Psoas muscle (tissue), 8 donors: ENCODE results near the gene MACC1. TPM values are rescaled to one million over a fixed set of nuclear protein-coding genes. Genes with fewer than 3 reads are reported as not detected.

Experiments
- ATAC-seq, 4 donors: fragments of 200-7000 bp; cut with Tn5 transposase; one replicate each; pipeline ENCODE4 v1.9.1; 2020; ENCODE audit warnings: moderate library complexity in 3 of 4, mild to moderate bottlenecking in 2 of 4
- DNase-seq, 2 donors: peaks; one replicate each; pipeline ENCODE4 v3.0.0-alpha.2; 2020
- H3K27ac ChIP-seq: fragments of 200-600 bp; one replicate; pipeline ENCODE4 v1.8.0; 2022
- H3K27me3 ChIP-seq, 3 donors: fragments of 200-600 bp in 1 of 3; one replicate each; pipeline versions ENCODE4 v1.6.1 to v1.8.0; 2013 to 2022; ENCODE audit warnings: low read length in 2 of 3, mild to moderate bottlenecking in 2 of 3, moderate library complexity in 1 of 3; ENCODE audit not compliant: insufficient read depth in 3 of 3
- H3K36me3 ChIP-seq, 2 donors: fragments of 200-600 bp in 1 of 2; one replicate each; pipeline versions ENCODE4 v1.6.1 to v1.8.0; 2013 to 2022; ENCODE audit warnings: low read depth in 1 of 2, mild to moderate bottlenecking in 1 of 2, moderate library complexity in 1 of 2; ENCODE audit not compliant: insufficient read depth in 1 of 2
- H3K4me1 ChIP-seq: fragments of 200-600 bp; one replicate; pipeline ENCODE4 v1.8.0; 2022
- H3K4me3 ChIP-seq: fragments of 200-600 bp; one replicate; pipeline ENCODE4 v1.8.0; 2022; ENCODE audit warnings: mild to moderate bottlenecking
- H3K9me3 ChIP-seq: fragments of 200-600 bp; one replicate; pipeline ENCODE4 v1.8.0; 2022
- WGBS, 3 donors: extraction: QIAGEN DNeasy Blood & Tissue Kit; methylation state at CpG; one replicate each; pipeline versions ENCODE4 v1.1.6 to v1.1.7; 2013; 5-methylcytosine and 5-hydroxymethylcytosine counted together
- intact Hi-C, 2 donors: fragments of 100-400 bp; cut with DNase I; formaldehyde crosslinking; loops; one replicate each; pipeline versions ENCODE4 v1.11.0 to v1.14.2; 2022
- polyA plus RNA-seq, 3 donors: library from polyadenylated mRNA; stranded (reverse); fragments of 200-250 nt; gene quantifications; one replicate each; pipeline ENCODE4 v1.2.3, GENCODE V29; 2013
- total RNA-seq, 4 donors: library from RNA; stranded (reverse); fragmentation: NEBNext Ultra II Directional in 2 of 4; extraction: Animal tissue kit (Norgen Biotek cat#: 25700) in 2 of 4; gene quantifications; one replicate each; pipeline versions ENCODE4 v1.2.1 to v1.2.4, GENCODE V29; 2021 to 2023
- TF ChIP-seq, protein P1 (sequence below): fragments of 200-600 bp; IDR thresholded peaks from one replicate; pipeline ENCODE4 v1.8.0; 2022; ENCODE audit warnings: antibody characterized with exemption
- donor health status: healthy with polysubstance abuse.
- donor health status: DM: no; HTN: no; CAD: no; lungs with moderate emphysema.
- donor health status: Bipolar disorder and iron deficiency.
- donor health status: healthy.
- donor health status: DM: yes; HTN: yes; CAD: no.
- donor health status: DM: no; HTN: no; CAD: no.
- donor health status: DM: no; HTN: no; CAD: no.
- donor health status: DM: yes; HTN: yes; CAD: no.

MACC1 gene
- total and polyA plus RNA-seq, 7 donors: under 0.01 to 0.04 TPM; not detected in 5

DNA sequence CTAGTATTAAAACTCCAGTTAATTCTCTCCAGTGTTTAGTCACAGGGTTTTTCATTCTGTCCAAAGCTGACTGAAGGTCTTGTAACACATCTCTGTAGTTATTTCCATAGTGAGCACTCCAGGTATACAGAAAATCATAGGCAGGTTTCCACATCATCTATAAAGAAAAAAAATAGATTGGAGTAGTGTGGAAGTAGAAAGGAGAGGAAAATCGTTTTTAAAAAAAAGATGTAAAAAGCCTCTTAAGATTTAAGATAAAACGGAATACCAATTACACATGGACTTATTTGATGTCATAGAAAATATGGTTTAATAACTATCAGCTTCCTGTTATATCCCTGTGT, 76.2 kb downstream of the MACC1 start:
- Histone ChIP-seq H3K27ac (no peak overlapping the region), H3K27me3 (no peaks in the 10 kb centered on the region), H3K4me3 (no peak overlapping the region), H3K36me3 (no peaks in the 10 kb centered on the region), H3K4me1 (no peaks in the 10 kb centered on the region), H3K9me3 (no peaks in the 10 kb centered on the region)
- ATAC-seq (no peak), DNase-seq (no peak)
- 59 to 70% (median 69%) methylated on average over 2 of the region's 2 CpGs for WGBS, 3 donors
- TF ChIP-seq, protein P1, sequence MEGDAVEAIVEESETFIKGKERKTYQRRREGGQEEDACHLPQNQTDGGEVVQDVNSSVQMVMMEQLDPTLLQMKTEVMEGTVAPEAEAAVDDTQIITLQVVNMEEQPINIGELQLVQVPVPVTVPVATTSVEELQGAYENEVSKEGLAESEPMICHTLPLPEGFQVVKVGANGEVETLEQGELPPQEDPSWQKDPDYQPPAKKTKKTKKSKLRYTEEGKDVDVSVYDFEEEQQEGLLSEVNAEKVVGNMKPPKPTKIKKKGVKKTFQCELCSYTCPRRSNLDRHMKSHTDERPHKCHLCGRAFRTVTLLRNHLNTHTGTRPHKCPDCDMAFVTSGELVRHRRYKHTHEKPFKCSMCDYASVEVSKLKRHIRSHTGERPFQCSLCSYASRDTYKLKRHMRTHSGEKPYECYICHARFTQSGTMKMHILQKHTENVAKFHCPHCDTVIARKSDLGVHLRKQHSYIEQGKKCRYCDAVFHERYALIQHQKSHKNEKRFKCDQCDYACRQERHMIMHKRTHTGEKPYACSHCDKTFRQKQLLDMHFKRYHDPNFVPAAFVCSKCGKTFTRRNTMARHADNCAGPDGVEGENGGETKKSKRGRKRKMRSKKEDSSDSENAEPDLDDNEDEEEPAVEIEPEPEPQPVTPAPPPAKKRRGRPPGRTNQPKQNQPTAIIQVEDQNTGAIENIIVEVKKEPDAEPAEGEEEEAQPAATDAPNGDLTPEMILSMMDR: no peak
- intact Hi-C loops: no loop called here

GRCh38 chr7:20140291-20141001, 76.7 kb downstream of the MACC1 start:
- ATAC-seq: no peak

DNA sequence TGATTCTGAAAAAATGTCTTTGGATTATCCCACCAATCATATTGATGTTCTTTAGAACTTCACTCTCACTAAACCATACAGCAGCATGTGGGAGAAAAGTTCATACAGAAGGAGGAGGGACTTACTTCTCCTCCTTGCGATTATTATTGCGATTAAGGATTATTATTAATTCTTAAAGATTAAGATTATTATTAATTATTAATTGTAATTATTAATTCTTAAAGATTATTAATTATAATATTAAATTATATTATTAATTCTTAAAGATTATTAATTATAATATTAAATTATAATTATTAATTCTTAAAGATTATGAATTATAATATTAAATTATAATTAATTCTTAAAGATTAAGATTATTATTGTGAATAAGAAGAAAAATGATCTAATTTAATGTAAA, 80.5 kb downstream of the MACC1 start:
- H3K9me3 ChIP-seq: no peaks in the 10 kb centered on the region
- ATAC-seq (no peak), DNase-seq (no peak)
- TF ChIP-seq, protein P1: no peak
- H3K27me3 ChIP-seq: no peaks in the 10 kb centered on the region
- no peaks in the 10 kb centered on the region for H3K4me1 ChIP-seq
- no peak overlapping the region for H3K4me3 ChIP-seq
- 97 to 99% (median 97%) methylated on average over 2 of the region's 2 CpGs for WGBS, 3 donors
- intact Hi-C loops: no loop called here
- H3K36me3 ChIP-seq: no peaks in the 10 kb centered on the region
- no peak overlapping the region for H3K27ac ChIP-seq

More at GRCh38 chr7:20140291-20141001, 76.7 kb downstream of the MACC1 start:
- no peak overlapping the region for H3K27ac ChIP-seq
- H3K9me3 ChIP-seq: no peaks in the 10 kb centered on the region
- no peak for DNase-seq
- no peaks in the 10 kb centered on the region for H3K27me3 ChIP-seq
- no peaks in the 10 kb centered on the region for H3K36me3 ChIP-seq
- whole genome bisulfite sequencing, 3 donors: 45 to 48% (median 47%) methylated on average over 4 of the region's 4 CpGs
- H3K4me1 ChIP-seq: no peaks in the 10 kb centered on the region
- intact Hi-C loops: no loop called here
- TF ChIP-seq, protein P1: no peak
- no peak overlapping the region for H3K4me3 ChIP-seq

- ATAC-seq: no peak
- TF ChIP-seq, protein P1: no peak
Measured at GRCh38 chr7:20133803-20134202, 83.4 kb downstream of the MACC1 start.

DNA sequence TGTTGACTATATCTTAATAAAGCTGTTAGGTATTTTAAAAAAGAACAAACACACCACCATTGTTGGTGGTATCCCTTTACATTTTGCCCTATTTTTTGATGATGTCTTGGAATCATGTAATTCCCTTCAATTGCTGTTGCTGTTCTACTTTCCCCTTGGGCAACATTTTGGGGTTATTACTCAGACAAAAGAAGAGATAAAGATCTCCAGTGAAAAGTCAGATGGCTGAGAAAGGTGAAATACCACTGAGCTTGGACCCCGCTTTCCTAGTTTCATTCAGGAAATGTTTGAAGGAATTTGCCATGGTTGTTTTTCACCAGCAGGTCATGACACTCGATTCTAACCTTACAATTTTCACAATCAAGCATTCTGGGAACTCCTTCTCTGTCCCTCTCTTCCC, 84.6 kb downstream of the MACC1 start:
- ATAC-seq (no peak), DNase-seq (no peak)
- intact Hi-C loops: no loop called here
- Histone ChIP-seq H3K4me1 (no peaks in the 10 kb centered on the region), H3K9me3 (no peaks in the 10 kb centered on the region), H3K4me3 (no peak overlapping the region), H3K27me3 (no peaks in the 10 kb centered on the region), H3K27ac (no peak overlapping the region), H3K36me3 (no peaks in the 10 kb centered on the region)
- WGBS, 3 donors: 60 to 67% (median 65%) methylated on average over 2 of the region's 2 CpGs
- TF ChIP-seq, protein P1: no peak

More at GRCh38 chr7:20133803-20134202, 83.4 kb downstream of the MACC1 start:
- H3K4me1 ChIP-seq: no peaks in the 10 kb centered on the region
- no peak overlapping the region for H3K4me3 ChIP-seq
- H3K27ac ChIP-seq: no peak overlapping the region
- no peak for DNase-seq
- H3K9me3 ChIP-seq: no peaks in the 10 kb centered on the region
- H3K36me3 ChIP-seq: no peaks in the 10 kb centered on the region
- H3K27me3 ChIP-seq: no peaks in the 10 kb centered on the region
- intact Hi-C loops: no loop called here
